ENCODE measurements around the gene DLGAP4. TPM values are rescaled to one million over a fixed set of nuclear protein-coding genes. Genes with fewer than 3 reads are reported as not detected.

DLGAP4 gene
- total and polyA plus RNA-seq, 4 donors, result 33.2 to 150 (median 97.7) TPM

DNA sequence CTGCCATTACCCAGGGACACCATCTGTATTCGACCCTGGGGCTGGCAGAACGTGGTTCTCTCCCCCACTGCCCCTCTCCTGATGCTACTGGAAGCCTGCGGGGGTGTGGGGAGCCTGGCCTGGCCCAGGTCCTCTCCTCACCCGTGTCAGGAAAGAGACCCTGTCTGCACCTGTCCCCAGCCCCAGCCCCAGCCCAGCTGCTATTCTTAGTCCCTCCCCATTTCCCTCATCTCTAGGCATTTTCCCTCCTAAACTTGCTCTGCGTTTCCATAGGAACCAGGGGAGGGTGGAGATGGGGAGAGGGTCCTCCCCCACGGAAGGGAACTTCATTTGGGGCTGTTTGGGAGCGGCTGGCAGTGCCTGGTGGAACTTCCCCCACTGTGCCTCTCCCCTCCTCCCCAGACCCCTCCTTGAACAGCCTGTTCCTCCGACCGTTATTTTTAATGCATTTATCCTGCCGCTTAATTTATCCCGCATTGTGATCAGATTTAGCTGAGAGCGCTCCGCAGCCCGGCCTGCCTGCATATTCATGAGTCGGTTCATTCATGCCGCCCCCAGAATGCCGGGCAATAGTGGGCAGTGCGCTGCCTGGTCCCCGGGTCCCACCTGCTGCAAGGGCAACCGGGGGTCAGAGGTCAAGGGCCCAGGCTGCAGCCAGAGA is 31.8 kb upstream of the DLGAP4 start:
- Histone ChIP-seq H3K27me3 (ENCODE audit: control insufficient read depth in 1 of 2, insufficient read depth in 2 of 2, low read length in 1 of 2) (no peaks in the 10 kb centered on the region), H3K36me3 (ENCODE audit: control insufficient read depth in 1 of 2, insufficient read depth in 2 of 2, low read length in 1 of 2) (no peaks in the 10 kb centered on the region), H3K9me3 (ENCODE audit: control insufficient read depth, low read length) (no peaks in the 10 kb centered on the region), H3K4me3 (ENCODE audit: low read length in 2 of 2) (no peak overlapping the region), H3K4me1 (ENCODE audit: control insufficient read depth in 1 of 2, insufficient read depth in 2 of 2, low read length in 2 of 2) (no peaks in the 10 kb centered on the region), H3K27ac (ENCODE audit: low read depth in 1 of 2, low read length in 2 of 2) (no peak overlapping the region)
- no peak for ATAC-seq (ENCODE audit: low FRiP score)
- peak in 1 of 2 donors; percentile 43 for DNase-seq
- intact Hi-C loops (cut with DNase I), result loop anchor here in 1 of 2 donors (5.0 kb wide), 1 partner anchor 163 kb away; no protein-coding TSS in a partner anchor
- 35 to 38% methylated on average over 20 of the region's 20 CpGs for WGBS, 2 donors

DNA sequence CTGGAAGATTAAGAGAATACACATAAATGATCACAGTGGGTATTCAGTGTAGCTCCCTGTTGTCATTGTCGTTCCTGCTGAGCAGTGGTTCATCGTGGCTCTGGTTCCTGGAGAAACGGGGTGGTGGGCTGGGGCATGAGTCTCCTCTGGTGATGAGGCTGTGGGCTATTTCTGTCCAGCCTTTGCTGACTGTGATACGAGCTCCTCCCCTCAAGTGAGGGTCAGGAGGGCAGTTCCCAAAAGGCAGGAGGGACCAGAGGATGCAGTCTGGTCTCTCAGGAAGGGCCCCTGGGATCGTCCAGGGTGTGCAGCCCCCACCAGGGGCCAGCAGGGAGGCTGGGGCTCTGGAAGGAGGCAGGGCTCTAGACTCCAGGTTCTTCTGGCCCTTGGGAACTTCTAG is 31.1 kb upstream of the DLGAP4 start:
- Histone ChIP-seq H3K27ac (ENCODE audit: low read depth in 1 of 2, low read length in 2 of 2) (no peak overlapping the region), H3K4me3 (ENCODE audit: low read length in 2 of 2) (no peak overlapping the region), H3K27me3 (ENCODE audit: control insufficient read depth in 1 of 2, insufficient read depth in 2 of 2, low read length in 1 of 2) (no peaks in the 10 kb centered on the region), H3K9me3 (ENCODE audit: control insufficient read depth, low read length) (no peaks in the 10 kb centered on the region), H3K36me3 (ENCODE audit: control insufficient read depth in 1 of 2, insufficient read depth in 2 of 2, low read length in 1 of 2) (no peaks in the 10 kb centered on the region), H3K4me1 (ENCODE audit: control insufficient read depth in 1 of 2, insufficient read depth in 2 of 2, low read length in 2 of 2) (no peaks in the 10 kb centered on the region)
- WGBS, 2 donors, result 57 to 67% methylated on average over 5 of the region's 5 CpGs
- peak in 1 of 2 donors; percentile 27 for DNase-seq
- intact Hi-C loops (cut with DNase I), result no loop called here
- ATAC-seq (ENCODE audit: low FRiP score), result no peak

GRCh38 chr20:36275441-36276189 is 30.5 kb upstream of the DLGAP4 start:
- Histone ChIP-seq H3K9me3 (ENCODE audit: control insufficient read depth, low read length) (no peaks in the 10 kb centered on the region), H3K4me1 (ENCODE audit: control insufficient read depth in 1 of 2, insufficient read depth in 2 of 2, low read length in 2 of 2) (no peaks in the 10 kb centered on the region), H3K36me3 (ENCODE audit: control insufficient read depth in 1 of 2, insufficient read depth in 2 of 2, low read length in 1 of 2) (no peaks in the 10 kb centered on the region), H3K4me3 (ENCODE audit: low read length in 2 of 2) (no peak overlapping the region), H3K27me3 (ENCODE audit: control insufficient read depth in 1 of 2, insufficient read depth in 2 of 2, low read length in 1 of 2) (no peaks in the 10 kb centered on the region), H3K27ac (ENCODE audit: low read depth in 1 of 2, low read length in 2 of 2) (no peak overlapping the region)
- 66 to 72% methylated on average over 12 of the region's 12 CpGs for WGBS, 2 donors
- no peak for ATAC-seq (ENCODE audit: low FRiP score)
- DNase-seq, result peak in 1 of 2 donors; percentile 62
- intact Hi-C loops (cut with DNase I), result no loop called here

- DNase-seq (peak in 1 of 2 donors; percentile 45), ATAC-seq (ENCODE audit: low FRiP score) (no peak)
- H3K4me3 ChIP-seq (ENCODE audit: low read length in 2 of 2), result no peak overlapping the region
- no peaks in the 10 kb centered on the region for H3K9me3 ChIP-seq (ENCODE audit: control insufficient read depth, low read length)
- WGBS, 2 donors, result 60 to 64% methylated on average over 9 of the region's 9 CpGs
- intact Hi-C loops (cut with DNase I), result no loop called here
- no peak overlapping the region for H3K27ac ChIP-seq (ENCODE audit: low read depth in 1 of 2, low read length in 2 of 2)
- no peaks in the 10 kb centered on the region for H3K27me3 ChIP-seq (ENCODE audit: control insufficient read depth in 1 of 2, insufficient read depth in 2 of 2, low read length in 1 of 2)
- no peaks in the 10 kb centered on the region for H3K4me1 ChIP-seq (ENCODE audit: control insufficient read depth in 1 of 2, insufficient read depth in 2 of 2, low read length in 2 of 2)
- no peaks in the 10 kb centered on the region for H3K36me3 ChIP-seq (ENCODE audit: control insufficient read depth in 1 of 2, insufficient read depth in 2 of 2, low read length in 1 of 2)
These were observed 28.6 kb upstream of the DLGAP4 start for GRCh38 chr20:36277546-36277945.

DNA sequence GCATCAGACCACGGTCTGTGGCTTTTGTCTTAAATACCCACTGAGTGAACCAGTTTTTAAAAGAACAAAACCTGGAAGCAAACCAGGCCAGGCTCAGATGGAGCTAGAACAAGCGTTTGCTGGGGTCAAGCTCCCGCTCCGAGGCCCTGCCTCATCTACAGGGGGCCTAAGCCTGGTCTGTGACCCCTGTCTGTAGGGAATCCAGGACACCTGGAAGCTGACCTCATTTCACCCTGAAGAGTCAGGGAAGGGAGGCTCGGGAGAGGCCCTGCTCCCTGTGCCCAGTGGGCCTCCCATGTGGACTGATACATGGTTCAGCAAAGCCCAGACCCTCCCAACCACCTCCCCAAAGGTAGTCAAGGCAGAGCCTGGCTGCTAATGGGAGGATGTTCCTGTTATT is 26.8 kb upstream of the DLGAP4 start:
- Histone ChIP-seq H3K9me3 (ENCODE audit: control insufficient read depth, low read length) (no peaks in the 10 kb centered on the region), H3K4me1 (ENCODE audit: control insufficient read depth in 1 of 2, insufficient read depth in 2 of 2, low read length in 2 of 2) (no peaks in the 10 kb centered on the region), H3K4me3 (ENCODE audit: low read length in 2 of 2) (no peak overlapping the region), H3K36me3 (ENCODE audit: control insufficient read depth in 1 of 2, insufficient read depth in 2 of 2, low read length in 1 of 2) (no peaks in the 10 kb centered on the region), H3K27me3 (ENCODE audit: control insufficient read depth in 1 of 2, insufficient read depth in 2 of 2, low read length in 1 of 2) (no peaks in the 10 kb centered on the region), H3K27ac (ENCODE audit: low read depth in 1 of 2, low read length in 2 of 2) (no peak overlapping the region)
- WGBS, 2 donors, result 53 to 68% methylated on average over 5 of the region's 5 CpGs
- intact Hi-C loops (cut with DNase I), result no loop called here
- ATAC-seq (ENCODE audit: low FRiP score) (no peak), DNase-seq (peak in 1 of 2 donors; percentile 23)

- H3K4me3 ChIP-seq (ENCODE audit: low read length in 2 of 2), result no peak overlapping the region
- H3K9me3 ChIP-seq (ENCODE audit: control insufficient read depth, low read length), result no peaks in the 10 kb centered on the region
- H3K27me3 ChIP-seq (ENCODE audit: control insufficient read depth in 1 of 2, insufficient read depth in 2 of 2, low read length in 1 of 2), result no peaks in the 10 kb centered on the region
- intact Hi-C loops (cut with DNase I), result no loop called here
- H3K36me3 ChIP-seq (ENCODE audit: control insufficient read depth in 1 of 2, insufficient read depth in 2 of 2, low read length in 1 of 2), result no peaks in the 10 kb centered on the region
- WGBS, 2 donors, result 69 to 78% methylated on average over 6 of the region's 6 CpGs
- no peak for ATAC-seq (ENCODE audit: low FRiP score)
- H3K4me1 ChIP-seq (ENCODE audit: control insufficient read depth in 1 of 2, insufficient read depth in 2 of 2, low read length in 2 of 2), result no peaks in the 10 kb centered on the region
- peak in 1 of 2 donors; percentile 14 for DNase-seq
- H3K27ac ChIP-seq (ENCODE audit: low read depth in 1 of 2, low read length in 2 of 2), result no peak overlapping the region
These were observed 26.4 kb upstream of the DLGAP4 start for GRCh38 chr20:36279776-36280175.

GRCh38 chr20:36281785-36282380 is 24.3 kb upstream of the DLGAP4 start:
- H3K9me3 ChIP-seq (ENCODE audit: control insufficient read depth, low read length), result no peaks in the 10 kb centered on the region
- no peaks in the 10 kb centered on the region for H3K4me1 ChIP-seq (ENCODE audit: control insufficient read depth in 1 of 2, insufficient read depth in 2 of 2, low read length in 2 of 2)
- no peaks in the 10 kb centered on the region for H3K27me3 ChIP-seq (ENCODE audit: control insufficient read depth in 1 of 2, insufficient read depth in 2 of 2, low read length in 1 of 2)
- intact Hi-C loops (cut with DNase I), result no loop called here
- H3K4me3 ChIP-seq (ENCODE audit: low read length in 2 of 2), result no peak overlapping the region
- 79 to 80% methylated on average over 10 of the region's 10 CpGs for WGBS, 2 donors
- no peak overlapping the region for H3K27ac ChIP-seq (ENCODE audit: low read depth in 1 of 2, low read length in 2 of 2)
- no peaks in the 10 kb centered on the region for H3K36me3 ChIP-seq (ENCODE audit: control insufficient read depth in 1 of 2, insufficient read depth in 2 of 2, low read length in 1 of 2)
- DNase-seq, result peak in 1 of 2 donors; percentile 45
- ATAC-seq (ENCODE audit: low FRiP score), result no peak

GRCh38 chr20:36284751-36285150 is 21.4 kb upstream of the DLGAP4 start:
- no peak for DNase-seq
- H3K4me3 ChIP-seq (ENCODE audit: low read length in 2 of 2), result no peak overlapping the region
- 88 to 89% methylated on average over 5 of the region's 5 CpGs for WGBS, 2 donors
- intact Hi-C loops (cut with DNase I), result no loop called here
- no peaks in the 10 kb centered on the region for H3K27me3 ChIP-seq (ENCODE audit: control insufficient read depth in 1 of 2, insufficient read depth in 2 of 2, low read length in 1 of 2)
- peaks cover 0 to 3% of the 10 kb centered on the region in 2 donors for H3K4me1 ChIP-seq (ENCODE audit: control insufficient read depth in 1 of 2, insufficient read depth in 2 of 2, low read length in 2 of 2)
- H3K27ac ChIP-seq (ENCODE audit: low read depth in 1 of 2, low read length in 2 of 2), result no peak overlapping the region
- H3K9me3 ChIP-seq (ENCODE audit: control insufficient read depth, low read length), result no peaks in the 10 kb centered on the region
- no peaks in the 10 kb centered on the region for H3K36me3 ChIP-seq (ENCODE audit: control insufficient read depth in 1 of 2, insufficient read depth in 2 of 2, low read length in 1 of 2)
- no peak for ATAC-seq (ENCODE audit: low FRiP score)

All from aorta (tissue), 5 donors.